ENCODE data around the gene SEC23IP.
"Not testable (repeated sequence)": the region's sequence is repeated elsewhere in the genome, so short reads cannot be mapped to it uniquely, and the experiment has no call there.

The SEC23IP gene

DNA sequence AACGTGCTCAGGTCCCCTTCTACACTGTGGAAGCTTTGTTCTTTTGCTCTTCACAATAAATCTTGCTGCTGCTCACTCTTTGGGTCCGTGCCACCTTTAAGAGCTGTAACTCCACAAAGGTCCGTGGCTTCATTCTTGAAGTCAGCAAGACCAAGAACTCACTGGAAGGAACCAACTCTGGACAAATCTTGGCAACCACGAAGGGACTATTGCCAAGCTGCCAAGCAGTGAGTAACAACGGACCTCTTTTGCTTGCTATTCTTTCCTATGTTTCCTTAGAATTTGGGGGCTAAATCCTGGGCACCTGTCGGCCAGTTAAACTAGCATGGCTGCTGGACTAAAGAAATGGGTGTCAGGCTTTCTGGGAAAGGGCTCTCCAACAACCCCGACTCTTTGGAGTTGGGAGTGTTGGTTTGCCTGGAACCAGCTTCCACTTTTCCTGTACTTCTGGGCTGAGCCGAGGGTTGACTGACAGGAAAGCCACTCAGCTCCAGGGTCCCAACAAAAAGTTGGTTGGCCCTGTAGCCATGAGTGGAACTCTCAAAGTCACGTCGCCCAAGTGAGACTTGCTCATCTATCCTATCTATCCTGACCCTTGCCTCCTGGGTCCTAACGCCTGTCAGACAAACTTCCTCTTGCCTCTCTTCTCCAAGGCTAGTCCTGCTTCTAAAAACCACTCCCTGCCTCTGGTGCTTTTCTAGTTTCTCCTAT lies 8.5 kb upstream of the SEC23IP start:
- ATAC-seq, DNase-seq: not testable (repeated sequence)

DNA sequence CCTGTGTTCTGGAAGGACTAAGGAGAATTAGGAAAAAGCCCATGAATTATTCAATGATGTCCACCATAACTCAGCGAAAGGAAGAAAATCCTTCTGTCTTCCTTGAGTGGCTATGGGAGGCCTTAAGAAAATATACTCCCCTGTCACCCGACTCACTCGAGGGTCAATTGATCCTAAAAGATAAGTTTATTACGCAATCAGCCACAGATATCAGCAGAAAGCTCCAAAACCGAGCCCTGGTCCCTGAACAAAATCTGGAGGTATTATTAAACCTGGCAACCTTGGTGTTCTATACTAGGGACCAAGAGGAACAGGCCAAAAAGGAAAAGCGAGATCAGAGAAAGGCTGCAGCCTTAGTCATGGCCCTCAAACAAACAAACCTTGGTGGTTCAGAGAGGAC lies 6.5 kb upstream of the SEC23IP start:
- not testable (repeated sequence) for DNase-seq

DNA sequence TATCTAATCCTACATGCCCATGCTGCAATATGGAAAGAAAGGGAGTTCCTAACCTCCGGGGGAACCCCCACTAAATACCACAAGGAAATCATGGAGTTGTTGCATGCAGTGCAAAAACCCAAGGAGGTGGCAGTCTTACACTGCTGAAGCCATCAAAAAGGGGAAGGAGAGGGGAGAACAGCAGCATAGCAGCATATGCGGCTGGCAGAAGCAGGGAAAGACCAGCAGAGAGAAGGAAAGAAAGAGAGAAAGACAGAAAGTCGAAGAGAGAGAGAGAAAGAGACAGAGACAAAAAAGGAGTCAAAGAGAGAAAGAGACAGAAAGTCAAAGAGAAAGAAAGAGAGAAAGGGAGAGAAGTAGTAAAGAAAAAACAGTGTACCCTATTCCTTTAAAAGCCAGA lies 3.8 kb upstream of the SEC23IP start:
- not testable (repeated sequence) for DNase-seq, ATAC-seq

More for the DNA sequence above, 6.5 kb upstream of the SEC23IP start:
- ATAC-seq: not testable (repeated sequence)

GRCh38 chr10:119889201-119889600 lies 3.3 kb upstream of the SEC23IP start:
- ATAC-seq, DNase-seq: not testable (repeated sequence)

DNA sequence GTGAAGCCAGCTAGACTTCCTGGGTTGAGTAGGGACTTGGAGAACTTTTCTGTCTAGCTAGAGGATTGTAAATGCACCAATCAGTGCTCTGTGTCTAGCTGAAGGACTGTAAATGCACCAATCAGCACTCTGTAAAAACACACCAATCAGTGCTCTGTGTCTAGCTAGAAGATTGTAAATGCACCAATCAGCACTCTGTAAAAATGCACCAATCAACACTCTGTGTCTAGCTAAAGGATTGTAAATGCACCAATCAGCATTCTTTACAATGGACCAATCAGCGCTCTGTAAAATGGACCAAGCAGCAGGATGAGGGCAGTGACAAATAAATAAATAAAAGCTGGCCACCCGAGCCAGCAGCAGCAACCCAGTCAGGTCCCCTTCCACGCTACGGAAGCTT lies 2.2 kb upstream of the SEC23IP start:
- ATAC-seq, DNase-seq: not testable (repeated sequence)

GRCh38 chr10:119891849-119892187 lies 712 bp upstream of the SEC23IP start:
- not testable (repeated sequence) for ATAC-seq, DNase-seq

- ATAC-seq (no peak), DNase-seq (no peak)
Observed at GRCh38 chr10:119893074-119893473, 544 bp downstream of the SEC23IP start.

- DNase-seq (no peak), ATAC-seq (no peak)
Observed at GRCh38 chr10:119893845-119894427, 1.4 kb downstream of the SEC23IP start.

- ATAC-seq (no peak), DNase-seq (no peak)
Observed at GRCh38 chr10:119896061-119896655, 3.6 kb downstream of the SEC23IP start.

DNA sequence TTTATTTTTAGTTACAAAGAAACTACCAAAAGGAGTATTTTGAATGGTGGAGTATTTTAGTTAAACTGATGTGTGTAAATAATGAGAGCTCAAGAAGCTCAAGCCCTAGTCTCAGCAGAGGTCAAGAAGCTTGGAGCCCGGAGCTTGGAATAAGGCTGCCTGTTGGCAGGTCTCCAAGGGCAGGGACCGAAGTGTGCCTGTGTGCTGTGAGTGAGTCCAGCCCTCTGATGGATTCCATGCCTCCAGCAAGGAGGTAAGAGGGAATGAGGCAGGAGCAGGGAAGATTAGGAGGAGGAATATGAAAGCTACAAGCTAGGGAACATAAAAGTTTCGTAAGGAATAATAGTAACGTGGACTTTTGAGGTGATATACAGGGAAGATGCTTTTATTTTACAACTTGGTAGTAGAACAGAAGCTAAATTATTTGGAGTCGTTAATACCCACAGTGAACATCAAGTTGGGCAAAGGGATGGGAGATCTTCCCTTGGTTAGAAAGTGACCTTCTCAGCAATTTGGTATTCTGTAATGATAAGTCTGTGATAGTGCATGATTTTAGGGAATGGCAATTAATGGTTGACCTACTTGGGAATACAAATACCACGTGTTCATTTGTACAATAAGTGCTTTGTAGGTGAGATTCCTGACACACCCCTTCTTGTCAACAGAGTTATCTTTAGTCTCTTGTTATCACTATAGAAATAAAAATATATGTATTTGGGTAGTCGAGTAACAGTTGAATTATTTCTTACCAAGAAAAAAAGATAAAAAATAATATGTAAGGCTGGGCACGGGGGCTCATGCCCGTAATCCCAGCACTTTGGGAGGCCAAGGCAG lies 4.6 kb downstream of the SEC23IP start:
- ATAC-seq (no peak), DNase-seq (no peak)

GRCh38 chr10:119898577-119898976 lies 6.0 kb downstream of the SEC23IP start:
- no peak for ATAC-seq

GRCh38 chr10:119903946-119904666 lies 11.6 kb downstream of the SEC23IP start:
- ATAC-seq (no peak), DNase-seq (no peak)

More at GRCh38 chr10:119898577-119898976, 6.0 kb downstream of the SEC23IP start:
- DNase-seq: no peak

DNA sequence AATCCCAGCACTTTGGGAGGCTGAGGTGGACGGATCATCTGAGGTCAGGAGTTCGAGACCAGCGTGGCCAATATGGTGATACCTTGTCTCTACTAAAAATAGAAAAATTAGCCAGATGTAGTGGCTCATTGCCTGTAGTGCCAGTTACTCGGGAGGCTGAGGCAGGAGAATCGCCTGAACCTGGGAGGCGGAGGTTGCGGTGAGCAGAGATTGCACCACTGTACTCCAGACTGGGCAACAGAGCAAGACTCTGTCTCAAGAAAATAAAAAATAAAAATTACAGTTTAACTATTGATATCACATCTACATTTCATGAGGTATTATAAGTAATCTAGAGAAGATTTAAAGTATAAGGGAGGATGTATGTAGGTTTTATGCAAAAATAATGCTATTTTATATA lies 15.2 kb downstream of the SEC23IP start:
- not testable (repeated sequence) for DNase-seq, ATAC-seq

- no peak for DNase-seq
- no peak for ATAC-seq
Observed at GRCh38 chr10:119908166-119908565, 15.6 kb downstream of the SEC23IP start.

DNA sequence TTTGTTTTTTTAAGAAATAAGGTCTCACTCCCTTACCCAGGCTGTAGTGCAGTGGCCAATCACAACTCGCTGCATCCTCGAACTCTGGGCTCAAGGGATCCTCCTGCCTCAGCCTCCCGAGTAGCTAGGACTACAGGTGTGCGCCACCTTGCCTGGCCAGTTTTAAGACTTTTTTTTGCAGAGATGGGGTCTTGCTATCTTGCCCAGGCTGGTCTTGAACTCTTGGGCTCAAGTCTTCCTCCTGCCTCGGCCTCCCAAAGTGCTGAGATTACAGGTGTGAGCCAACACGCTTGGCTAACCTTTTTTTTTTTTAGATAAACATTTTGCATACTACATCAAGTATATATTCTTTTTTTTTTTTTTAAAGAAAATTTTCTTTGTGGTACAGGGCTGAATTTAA lies 18.2 kb downstream of the SEC23IP start:
- DNase-seq: no peak

DNA sequence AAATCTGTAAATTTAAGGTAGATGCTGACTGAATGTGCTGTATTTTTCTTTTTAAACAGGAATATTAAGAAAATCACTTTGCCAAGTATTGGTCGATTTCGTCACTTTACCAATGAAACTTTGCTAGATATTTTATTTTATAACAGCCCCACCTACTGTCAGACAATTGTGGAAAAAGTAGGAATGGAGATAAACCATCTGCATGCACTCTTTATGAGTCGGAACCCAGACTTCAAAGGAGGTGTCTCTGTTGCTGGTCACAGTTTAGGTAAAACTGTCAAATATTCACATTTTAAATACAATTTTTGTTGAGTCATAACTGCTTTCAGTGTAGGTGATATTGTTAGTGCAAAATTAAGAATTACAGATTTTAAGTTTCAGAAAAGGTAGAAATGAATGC lies 25.2 kb downstream of the SEC23IP start:
- ATAC-seq (no peak), DNase-seq (no peak)

More for the DNA sequence above, 18.2 kb downstream of the SEC23IP start:
- no peak for ATAC-seq

GRCh38 chr10:119919271-119919670 lies 26.7 kb downstream of the SEC23IP start:
- DNase-seq: no peak
- ATAC-seq: no peak

- ATAC-seq (no peak), DNase-seq (no peak)
Observed at GRCh38 chr10:119919826-119920225, 27.3 kb downstream of the SEC23IP start.

- no peak for ATAC-seq
- no peak for DNase-seq
Observed at GRCh38 chr10:119928411-119928810, 35.9 kb downstream of the SEC23IP start.

DNA sequence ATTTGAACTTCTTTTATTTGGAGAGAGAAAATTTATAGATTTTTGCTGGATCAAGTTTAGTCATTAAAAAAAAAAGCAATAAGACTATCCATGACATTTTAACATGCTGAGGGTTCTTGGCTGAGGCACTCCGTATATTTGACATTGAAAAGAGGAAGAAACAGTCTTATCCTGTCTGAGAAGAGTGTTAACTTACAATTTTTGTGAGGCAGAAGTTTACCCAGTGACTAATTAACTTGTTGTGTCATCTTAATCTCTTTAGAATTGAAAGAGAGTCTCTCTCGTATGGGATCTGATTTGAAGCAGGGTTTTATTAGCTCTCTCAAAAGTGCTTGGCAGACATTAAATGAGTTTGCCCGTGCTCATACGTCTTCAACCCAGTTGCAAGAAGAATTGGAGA lies 39.3 kb downstream of the SEC23IP start:
- DNase-seq: no peak
- ATAC-seq: no peak

DNA sequence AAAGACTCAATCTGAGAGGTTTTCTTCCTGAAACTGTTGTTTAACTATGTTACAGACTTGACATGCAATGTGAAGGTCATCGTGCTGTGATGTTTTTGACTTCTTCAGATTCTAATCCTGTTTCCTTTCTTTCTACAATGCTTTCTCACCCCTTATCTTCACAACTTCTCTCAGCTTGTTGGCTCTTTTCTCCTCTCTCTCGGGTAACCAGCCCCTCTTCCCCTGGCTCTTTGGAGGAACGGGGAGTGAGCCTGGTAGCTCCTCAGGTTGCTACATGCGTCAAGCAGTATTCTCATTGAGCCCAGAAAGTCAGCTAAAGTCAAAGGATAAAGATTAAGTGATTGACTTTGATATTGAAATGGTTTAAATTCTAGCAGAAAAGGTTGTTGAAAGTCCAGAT lies 40.1 kb downstream of the SEC23IP start:
- DNase-seq: no peak
- no peak for ATAC-seq

DNA sequence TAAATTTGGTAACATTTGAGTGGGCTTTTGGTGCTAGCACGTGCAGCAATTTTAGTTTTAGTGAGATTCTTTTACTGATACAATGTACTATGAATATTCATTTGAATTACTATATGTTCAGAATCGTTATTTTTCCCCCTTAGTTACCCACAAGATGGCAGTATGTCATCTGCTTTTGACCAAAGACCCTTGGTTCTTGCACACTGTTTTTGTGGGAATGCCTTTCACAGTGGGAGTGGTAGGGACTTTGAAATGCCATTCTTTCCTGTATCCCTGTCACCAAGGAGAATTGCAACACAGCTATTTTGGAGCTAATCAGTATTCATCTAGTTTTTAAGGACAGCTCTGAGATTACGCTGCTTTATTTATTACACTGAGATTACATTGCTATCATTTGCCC lies 40.6 kb downstream of the SEC23IP start:
- no peak for DNase-seq
- ATAC-seq: no peak
